CD4-positive, alpha-beta T cell treated with Interleukin-2 at 100 ng/mL for 4 hours (primary cell): ENCODE results near the gene MLANA.

Source experiments
- DNase-seq: peaks from one replicate; pipeline ENCODE4 v3.0.0-alpha.2; 2020; ENCODE audit warnings: low spot score

Gene MLANA, protein sequence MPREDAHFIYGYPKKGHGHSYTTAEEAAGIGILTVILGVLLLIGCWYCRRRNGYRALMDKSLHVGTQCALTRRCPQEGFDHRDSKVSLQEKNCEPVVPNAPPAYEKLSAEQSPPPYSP

DNA sequence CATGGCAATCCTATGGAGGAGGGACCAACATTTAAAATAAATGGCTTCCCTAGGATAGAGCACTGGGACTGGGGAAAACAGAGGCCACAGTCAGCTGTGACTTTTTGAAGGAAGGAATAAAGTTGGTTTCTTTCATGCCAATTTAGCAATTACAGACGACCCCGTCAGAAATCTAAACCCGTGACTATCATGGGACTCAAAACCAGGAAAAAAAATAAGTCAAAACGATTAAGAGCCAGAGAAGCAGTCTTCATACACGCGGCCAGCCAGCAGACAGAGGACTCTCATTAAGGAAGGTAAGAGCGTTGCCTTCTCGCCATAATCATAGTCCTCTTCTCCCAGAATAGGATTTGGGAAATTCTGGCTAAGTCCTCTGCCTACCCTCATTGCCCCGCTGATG lies at the start of gene MLANA:
TSS of gene MLANA (plus strand) at position 249 of the 400 bp plus-strand sequence. CDS start 1,586 bp downstream, outside the sequence.
- DNase-seq, result no peak

DNA sequence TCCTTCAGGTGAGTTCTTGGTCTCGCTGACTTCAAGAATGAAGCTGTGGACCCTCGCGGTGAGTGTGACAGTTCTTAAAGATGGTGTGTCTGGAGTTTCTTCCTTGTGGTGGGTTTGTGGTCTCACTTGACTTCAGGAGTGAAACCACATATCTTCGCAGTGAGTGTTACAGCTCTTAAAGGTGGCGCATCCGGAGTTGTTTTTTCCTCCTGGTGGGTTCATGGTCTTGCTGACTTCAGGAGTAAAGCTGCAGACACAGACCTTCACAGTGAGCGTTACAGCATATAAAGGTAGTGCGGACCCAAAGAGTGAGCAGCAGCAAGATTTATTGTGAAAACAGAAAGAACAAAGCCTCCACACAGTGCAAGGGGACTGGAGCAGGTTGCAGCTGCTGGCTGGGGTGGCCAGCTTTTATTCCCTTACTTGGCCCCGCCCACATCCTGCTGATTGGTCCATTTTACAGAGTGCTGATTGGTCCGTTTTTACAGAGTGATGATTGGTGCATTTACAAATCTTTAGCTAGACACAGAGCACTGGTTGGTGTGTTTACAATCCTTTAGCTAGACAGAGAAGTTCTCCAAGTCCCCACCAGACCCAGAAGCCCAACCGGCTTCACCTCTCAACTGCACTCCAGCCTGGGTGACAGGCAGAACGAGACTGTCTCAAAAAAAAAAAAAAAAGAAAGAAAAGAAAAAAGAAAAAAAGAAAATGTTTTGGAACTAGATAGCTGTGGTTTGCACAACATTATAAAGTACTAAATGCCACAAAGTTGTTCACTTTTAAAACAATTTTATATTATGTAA lies 48.7 kb upstream of the MLANA start:
- DNase-seq, result peak; percentile 68

DNA sequence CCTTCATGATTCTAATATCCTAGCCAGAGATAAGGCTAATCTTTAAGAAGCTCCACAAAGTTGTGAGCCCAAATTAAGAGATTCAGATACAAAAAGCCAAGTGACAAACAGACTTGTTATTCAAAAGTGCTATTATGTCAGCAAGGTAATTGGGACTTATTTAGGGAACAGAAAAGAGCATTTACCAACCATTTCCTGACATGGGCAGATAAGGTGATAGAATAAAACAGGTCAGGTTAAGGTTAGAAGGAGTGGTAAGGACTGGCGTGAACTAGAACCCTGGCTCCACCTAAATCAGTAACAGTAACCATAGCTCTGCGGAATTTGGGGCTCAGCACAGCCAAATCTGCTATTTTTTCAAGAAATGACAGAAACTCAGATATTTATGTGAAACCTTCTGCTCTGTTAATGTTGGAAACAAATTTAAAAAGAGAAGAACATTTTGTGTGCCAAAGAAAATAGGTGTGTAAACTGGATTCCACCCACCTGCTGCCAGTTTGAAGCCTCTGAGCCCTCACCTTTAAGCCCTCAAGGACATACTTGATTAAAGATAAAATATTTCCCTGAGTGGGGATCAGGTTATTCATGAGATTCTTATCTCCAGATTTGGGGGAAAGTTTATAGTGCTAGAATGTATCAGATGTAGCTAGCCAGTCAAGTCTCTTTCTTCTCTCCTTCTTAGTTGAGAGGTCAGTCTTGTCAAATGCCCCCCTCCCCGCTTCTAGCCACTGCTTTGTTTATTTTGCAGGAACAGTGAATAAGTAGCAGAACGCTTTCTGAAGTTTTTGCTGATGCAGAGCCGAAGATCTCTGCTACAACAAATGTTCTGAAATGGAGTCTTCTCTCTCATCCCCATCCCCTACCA lies 47.5 kb upstream of the MLANA start:
- DNase-seq, result no peak

DNA sequence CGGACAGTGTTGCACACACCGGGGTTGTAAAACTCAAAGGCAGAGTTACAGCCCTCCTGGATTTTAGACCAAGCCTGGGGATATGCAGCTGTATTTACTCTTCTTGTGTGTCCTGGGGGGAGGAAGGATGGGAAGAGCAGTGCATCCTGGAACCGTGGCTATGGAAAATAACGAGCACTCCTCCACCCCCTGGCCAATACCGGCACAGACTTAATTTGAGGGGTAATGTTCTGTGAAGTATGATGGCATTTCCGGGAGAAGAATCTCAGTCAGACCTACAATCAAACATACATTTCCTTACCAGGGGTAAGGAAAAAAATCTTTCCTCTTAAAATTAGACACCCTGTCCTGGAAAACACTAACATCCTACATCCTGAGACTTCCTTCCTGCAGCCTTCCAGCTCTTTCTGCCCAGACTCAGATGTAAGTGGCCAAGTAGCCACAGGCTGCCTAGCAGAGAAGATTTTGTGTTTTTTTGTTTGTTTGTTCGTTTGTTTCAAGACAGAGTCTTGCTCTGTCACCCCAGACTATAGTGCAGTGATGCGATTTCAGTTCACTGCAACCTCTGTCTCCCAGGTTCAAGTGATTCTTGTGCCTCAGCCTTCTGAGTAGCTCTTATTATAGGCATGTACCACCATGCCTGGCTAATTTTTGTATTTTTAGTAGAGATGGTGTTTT lies 46.8 kb upstream of the MLANA start:
- DNase-seq, result no peak

DNA sequence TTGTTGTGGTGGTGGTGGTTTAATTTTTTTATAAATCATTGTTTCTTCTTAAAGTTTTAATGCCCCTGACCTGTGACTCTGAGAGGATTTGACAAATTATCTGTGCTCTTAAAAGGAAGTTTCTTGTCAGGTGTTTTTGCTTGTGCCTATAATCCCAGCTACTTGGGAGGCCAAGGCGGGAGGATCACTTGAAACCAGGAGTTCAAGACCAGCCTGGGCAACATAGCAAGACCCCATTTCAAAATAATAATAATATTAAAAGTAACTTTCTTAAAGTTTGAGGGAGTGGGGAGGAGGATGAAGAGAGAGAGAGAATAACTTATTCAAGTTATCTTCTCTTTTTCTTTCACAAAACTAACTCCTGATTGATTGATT lies 45.5 kb upstream of the MLANA start:
- no peak for DNase-seq

DNA sequence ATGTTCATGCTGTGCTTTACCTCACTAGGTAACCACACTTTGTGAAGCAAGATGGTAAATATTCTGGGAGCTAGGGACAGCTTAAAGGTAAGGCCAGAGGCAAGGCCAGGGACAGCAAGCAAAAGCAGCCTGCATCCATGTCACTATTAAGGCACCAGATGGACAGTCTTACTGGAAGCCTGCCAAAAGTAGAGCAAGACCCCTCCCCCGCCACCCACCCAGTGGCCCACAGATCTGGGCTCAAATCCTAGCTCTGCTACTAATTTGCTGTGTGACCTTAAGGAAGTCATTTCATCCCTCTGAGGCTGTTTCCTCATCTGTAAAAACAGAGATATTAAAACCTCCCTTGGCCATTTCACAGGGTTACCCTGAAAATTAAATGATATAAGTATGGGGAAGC lies 44.6 kb upstream of the MLANA start:
- no peak for DNase-seq

DNA sequence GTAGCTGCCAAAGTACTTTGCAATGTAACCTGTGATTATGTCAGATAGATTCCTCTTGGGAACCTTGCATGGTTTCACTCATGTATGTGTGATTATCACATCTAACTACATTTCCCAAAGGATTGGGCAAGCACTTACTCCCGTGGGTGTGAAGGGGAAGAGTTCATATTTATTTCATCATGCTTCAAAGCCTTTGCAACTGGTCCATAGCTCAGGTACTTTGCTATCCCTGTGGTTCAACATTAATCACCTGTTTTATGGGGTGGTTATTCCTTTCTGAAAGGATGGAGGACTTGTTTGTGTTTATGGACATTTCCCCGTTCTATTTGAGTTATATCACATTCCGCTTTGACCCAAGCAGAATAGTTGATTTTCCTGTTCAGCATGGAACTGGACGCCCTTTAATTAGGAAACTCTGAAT lies 44.2 kb upstream of the MLANA start:
- no peak for DNase-seq

DNA sequence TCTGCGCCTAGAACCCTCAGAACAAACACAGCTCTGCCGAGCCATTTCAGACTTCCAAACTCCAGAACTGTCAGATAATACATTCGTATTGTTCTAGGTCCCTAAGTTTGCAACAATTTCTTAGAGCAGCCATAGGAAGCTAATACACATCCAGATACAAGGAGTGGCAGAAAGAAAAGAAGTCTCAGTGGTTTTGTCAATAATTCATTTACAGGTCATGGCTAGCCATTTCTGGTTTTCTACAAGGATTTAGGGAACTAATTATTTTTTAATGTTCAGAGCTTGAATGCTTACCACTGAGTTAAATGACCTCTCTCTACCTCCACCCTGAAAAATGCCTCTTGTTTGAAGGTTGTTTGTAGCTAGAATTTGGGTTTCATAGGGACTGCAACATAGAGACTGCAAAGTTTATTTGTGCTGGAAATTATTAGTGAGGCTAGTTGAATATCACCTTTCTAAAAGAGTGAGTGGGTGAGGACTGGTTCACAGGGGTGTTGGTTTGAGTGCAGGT lies 42.3 kb upstream of the MLANA start:
- no peak for DNase-seq

DNA sequence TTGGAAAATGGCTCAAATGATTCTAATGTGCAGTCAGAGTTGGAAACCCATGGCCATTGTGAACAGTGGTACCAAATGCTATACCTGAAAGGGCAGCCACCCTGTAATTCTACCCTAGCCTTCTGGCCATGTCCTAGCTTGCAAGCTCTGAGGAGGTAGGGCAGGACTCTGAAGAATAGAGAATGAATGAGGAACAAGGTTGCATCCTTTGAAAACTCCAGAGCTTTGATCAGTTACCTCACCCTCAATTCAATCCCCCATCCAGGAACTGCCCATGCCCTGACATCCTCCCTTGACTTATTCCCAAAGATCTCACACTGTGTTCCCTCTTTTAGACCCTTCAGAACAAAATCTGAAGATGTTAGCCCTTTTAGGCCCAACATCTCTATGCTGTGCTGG lies 40.0 kb upstream of the MLANA start:
- no peak for DNase-seq

DNA sequence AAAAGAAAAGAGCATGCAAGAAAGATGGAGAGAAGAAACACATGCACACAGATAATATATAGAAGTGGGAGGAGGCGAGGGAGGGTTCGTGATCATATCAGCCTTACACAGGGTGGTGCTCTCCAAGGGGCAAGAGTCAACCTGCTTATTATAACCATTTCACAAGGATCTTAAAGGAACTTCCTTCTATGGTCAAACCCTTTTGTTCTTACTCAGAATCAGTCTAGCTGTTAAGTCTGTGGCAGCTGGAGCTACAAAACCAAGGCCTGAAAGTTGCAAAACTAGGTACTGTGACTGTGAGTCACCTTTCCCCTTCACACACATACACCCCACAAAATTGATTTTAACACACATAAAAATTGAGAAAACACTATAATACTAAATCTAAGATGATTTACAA lies 39.2 kb upstream of the MLANA start:
- DNase-seq, result peak; percentile 77

DNA sequence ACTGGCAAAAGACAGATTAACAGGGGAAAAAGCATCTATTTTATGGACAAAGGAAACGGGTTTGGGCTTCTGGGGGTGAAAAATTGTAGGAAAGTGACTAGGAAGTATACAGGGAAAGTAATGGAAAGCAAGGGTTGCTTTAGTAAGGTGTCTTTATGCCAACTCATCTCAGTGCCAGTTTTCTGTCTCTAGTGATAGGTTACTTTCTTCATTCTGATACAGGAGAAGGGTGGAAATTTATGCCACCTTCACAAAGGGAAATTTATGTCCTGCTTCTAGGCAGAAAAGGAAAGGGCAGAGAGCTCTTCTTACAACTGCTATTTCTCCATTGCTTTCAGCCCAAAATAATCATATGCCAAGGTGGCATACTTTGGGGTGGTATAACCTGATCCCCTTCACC lies 37.7 kb upstream of the MLANA start:
- DNase-seq, result no peak

DNA sequence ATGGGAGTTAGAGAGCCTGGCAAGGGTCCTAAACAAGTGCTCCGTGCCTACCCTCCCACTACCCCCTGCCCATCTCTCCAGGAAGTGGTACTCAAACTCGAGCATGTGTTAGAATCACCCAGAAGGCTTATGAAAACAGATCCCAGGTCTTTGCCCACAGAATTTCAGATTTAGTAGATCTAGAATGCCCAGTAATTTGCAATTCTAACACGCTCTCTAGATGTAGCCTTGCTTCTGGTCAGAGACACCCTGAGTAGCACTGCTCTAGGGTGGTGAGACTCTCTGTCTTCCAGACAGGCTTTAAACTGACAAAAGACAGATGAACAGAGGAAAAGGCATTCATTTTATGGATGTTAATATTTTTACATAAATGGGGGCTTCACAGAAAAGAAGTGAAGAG lies 37.1 kb upstream of the MLANA start:
- no peak for DNase-seq

DNA sequence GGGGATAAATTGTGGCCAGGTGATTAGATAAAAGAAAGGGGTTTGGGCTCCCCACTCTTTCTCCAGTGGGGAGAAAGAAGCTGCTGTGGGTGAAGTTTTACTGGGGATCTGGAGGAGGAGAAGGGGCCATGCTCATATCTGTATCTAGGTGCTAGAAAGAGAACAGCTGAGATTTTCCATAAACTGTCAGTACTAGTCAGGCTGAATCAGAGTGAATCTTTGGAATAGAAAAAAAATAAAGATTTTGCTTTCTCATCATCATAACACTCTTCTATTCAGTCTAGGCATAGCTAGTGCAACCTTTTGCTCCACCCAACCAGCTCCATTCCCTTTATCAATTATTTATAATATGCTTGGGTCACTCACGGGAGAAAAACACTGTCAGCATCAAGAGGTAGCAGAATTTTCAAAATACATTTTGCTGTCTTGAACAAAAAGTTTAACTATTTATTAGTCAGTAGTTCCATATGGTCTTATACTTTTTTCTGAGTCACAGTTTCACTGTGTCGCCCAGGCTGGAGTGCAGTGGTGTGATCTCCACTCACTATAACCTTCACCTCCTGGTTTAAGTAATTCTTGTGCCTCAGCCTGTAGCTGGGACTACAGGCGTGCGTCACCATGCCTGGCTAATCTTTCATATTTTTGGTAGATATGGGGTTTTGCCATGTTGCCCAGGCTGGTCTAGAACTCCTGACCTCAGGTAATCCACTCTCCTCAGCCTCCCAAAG lies 36.5 kb upstream of the MLANA start:
- no peak for DNase-seq

DNA sequence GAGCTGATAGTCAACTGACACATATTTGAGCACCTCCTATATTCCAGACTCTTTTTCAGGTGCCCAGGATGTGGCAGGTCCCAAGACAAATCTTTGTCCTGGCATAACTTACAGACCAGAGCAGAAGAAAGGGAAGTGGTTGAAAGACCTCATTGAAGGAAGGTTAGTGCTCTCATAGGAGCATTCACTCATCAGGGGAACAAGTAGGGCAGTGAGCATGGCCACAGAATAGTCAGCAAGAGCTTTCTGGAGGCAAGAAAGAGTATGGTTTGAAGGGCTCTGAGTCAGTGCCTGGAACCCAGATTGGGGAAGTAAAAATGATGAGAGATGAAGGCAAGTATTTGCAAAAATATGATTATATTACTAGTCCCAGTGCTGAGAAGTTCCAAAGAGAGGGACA lies 32.8 kb upstream of the MLANA start:
- no peak for DNase-seq

DNA sequence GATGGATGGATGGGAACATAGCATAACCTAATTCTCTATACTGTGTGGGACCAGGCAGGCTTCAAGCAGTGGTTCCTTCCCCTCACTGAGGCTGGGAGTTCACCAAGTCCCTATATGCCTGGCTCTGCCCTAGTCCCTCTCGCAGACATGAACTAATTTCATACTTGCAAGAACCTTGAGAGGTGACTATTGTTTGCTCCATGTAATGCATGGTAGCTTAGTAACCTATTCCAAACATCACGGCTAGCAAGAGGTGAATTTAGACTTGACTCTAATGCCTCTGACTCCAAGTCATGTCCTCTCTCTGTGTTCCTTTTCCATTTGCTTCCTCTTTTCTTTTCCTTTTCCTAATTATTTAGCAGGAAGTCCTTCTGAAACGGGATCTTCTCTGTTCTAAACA lies 31.9 kb upstream of the MLANA start:
- DNase-seq, result no peak

DNA sequence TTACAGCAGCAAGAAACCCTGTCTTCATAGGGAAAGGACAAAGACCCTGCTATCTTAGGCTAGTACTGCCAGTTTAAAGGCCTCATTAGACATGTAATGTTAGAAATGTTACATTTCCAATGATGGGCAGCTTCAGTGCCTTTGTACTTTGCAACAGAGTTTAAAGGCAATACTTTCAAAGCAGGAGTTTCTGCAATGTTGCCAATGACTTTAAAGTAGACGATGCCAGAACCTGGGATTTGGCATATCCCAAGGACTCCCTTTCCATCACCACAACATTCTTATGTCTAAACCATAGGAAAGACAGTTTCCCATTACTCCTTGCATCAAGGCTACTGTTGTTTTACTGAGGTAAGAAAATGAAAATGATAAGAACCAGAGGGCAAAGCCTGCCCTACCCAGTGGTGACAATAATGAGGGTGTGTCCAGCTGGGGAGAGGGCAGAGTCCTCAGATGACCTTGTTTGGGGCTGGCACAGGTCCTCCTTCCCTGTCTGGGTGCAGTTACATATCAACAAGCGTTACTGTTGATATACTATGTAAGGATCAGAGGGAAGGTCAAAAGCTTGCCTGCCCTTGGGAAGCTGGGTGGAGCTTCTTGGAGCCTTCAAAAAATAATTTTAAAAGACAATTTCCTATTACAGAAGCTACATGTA lies 27.5 kb upstream of the MLANA start:
- DNase-seq, result no peak

DNA sequence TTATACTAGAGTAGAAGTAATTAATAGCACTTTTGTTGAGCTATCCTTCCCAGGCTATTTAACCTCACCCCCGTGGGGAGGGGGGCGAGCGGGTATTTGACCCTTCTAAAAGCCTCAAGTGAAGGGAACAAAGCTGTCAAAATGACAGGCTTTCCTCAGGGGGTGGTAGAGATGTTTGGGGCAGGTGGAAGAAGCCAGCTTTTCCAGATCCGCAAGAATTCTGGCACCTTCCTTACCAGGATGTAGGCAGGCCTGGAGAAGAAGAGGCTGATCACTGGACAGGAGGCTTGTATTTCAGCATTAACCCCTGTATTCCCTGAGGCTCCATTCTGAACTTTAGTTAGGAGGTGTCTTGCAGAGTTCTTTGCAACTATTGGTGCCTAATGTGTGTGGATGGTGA lies 26.2 kb upstream of the MLANA start:
- no peak for DNase-seq

DNA sequence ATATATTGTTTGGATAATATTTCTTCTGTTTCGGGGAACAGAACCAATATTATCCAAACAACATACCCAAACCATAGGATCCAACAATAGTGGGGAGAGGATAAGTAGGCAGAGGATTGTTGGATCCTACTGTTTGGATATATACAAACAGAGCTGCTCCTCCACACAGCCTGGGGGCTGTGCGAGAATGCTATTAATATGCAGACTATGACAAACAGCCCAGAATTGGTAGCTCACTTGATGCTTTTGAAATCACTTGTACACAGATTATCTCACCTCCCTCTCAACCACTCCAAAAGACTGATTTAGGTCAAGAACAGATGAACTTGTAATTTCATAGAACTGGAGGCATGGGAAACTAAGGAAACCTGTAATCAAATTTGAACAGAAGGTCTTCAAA lies 24.4 kb upstream of the MLANA start:
- DNase-seq, result no peak

DNA sequence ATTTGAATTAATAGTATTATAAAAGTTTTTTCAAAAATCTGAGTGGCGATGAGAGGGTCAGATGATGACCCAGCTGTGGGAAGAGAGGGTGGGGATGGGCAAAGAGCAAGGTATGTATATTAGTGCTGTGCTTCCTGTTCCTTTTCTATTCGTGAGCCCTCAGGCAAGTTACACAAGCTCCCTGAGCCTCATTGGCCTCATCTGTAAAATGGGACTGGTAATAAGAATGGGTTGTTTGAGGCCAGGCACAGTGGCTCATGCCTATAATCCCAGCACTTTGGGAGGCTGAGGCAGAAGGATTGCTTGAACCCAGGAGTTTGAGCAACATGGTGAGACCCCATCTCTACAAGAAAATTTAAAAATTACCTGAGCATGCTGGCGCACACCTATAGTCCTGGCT lies 24.0 kb upstream of the MLANA start:
- DNase-seq, result no peak

DNA sequence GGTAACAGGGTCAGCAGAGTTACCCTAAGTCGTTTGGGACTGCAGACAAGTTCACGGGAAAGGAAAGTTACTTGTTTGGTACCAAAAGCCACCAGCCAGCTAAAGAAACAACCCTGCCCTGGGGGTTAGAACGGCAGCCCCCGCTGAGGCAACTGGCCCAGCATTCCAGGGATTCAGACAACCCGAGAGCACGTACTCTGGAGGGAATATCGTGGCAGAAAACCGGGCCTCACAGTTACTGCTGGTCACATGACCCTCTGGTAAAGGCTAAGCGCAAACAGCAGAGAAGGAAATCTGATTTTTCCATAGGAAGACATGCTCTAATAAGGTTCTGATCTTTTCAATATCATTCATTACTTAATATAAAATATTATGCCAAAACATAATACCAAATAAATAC lies 22.5 kb upstream of the MLANA start:
- no peak for DNase-seq
